Gastroesophageal sphincter (tissue), 4 donors: Measurements from ENCODE around the gene INSR. TPM values are rescaled to one million over a fixed set of nuclear protein-coding genes. Genes with fewer than 3 reads are reported as not detected.
A peak's percentile ranks its signal among the peaks of the same experiment; 100 is the strongest.

ENCODE experiments used
- ATAC-seq: fragments of 150-250 bp; one replicate; pipeline ENCODE4 v1.9.1; 2016; ENCODE audit warnings: mild to moderate bottlenecking, moderate library complexity
- H3K27ac ChIP-seq, 4 donors: fragments of 200-600 bp; sonication (generic) in 3 of 4; 1 replicate in 3 of 4; 2 replicates in 1 of 4; pipeline ENCODE4 v1.5.1; 2016 to 2019
- H3K27me3 ChIP-seq: fragments of 200-600 bp; sonication (generic); one replicate; pipeline ENCODE4 v1.5.1; 2019
- H3K36me3 ChIP-seq, 2 donors: fragments of 200-600 bp; sonication (generic); one replicate each; pipeline ENCODE4 v1.5.1; 2019; ENCODE audit warnings: control low read depth in 1 of 2
- H3K4me1 ChIP-seq, 3 donors: fragments of 200-600 bp; sonication (generic); 1 replicate in 2 of 3; 2 replicates in 1 of 3; pipeline ENCODE4 v1.5.1; 2016 to 2019; ENCODE audit warnings: control low read depth in 2 of 3
- H3K4me3 ChIP-seq, 2 donors: fragments of 200-600 bp; sonication (generic); one replicate each; pipeline ENCODE4 v1.5.1; 2019; ENCODE audit warnings: mild to moderate bottlenecking in 1 of 2, moderate library complexity in 1 of 2
- H3K9me3 ChIP-seq, 3 donors: fragments of 200-600 bp; sonication (generic); one replicate each; pipeline ENCODE4 v1.5.1; 2017 to 2019; ENCODE audit warnings: control low read depth in 2 of 3
- CTCF ChIP-seq, 4 experiments: fragments of 200-600 bp in 2 of 4; fragments of 450-650 bp in 2 of 4; sonication (generic) in 1 of 4; IDR thresholded peaks; one replicate each; pipeline ENCODE4 v1.5.1; 2017 to 2019; ENCODE audit warnings: antibody characterized with exemption in 4 of 4, mild to moderate bottlenecking in 2 of 4, moderate library complexity in 2 of 4
- EP300 ChIP-seq: sonication (generic); formaldehyde crosslinking; IDR thresholded peaks from one replicate; pipeline ENCODE4 v1.6.1; 2017; ENCODE audit warnings: antibody characterized with exemption, mild to moderate bottlenecking
- POLR2A ChIP-seq, 2 donors: fragments of 450-650 bp; IDR thresholded peaks; one replicate each; pipeline ENCODE4 v1.6.1; 2017; ENCODE audit warnings: antibody characterized with exemption in 2 of 2, mild to moderate bottlenecking in 2 of 2, moderate library complexity in 1 of 2
- POLR2AphosphoS5 ChIP-seq: sonication (generic); formaldehyde crosslinking; IDR thresholded peaks from one replicate; pipeline ENCODE4 v1.6.1; 2017; ENCODE audit warnings: antibody characterized with exemption
- WGBS, 2 donors: methylation state at CpG; one replicate each; pipeline ENCODE4 v1.1.5; 2018; ENCODE audit warnings: low coverage in 1 of 2; 5-methylcytosine and 5-hydroxymethylcytosine counted together
- total RNA-seq, 4 donors: library from RNA; depleted of rRNA; stranded (reverse); fragments of >200 nt; gene quantifications; one replicate each; pipeline ENCODE4 v1.1.0, GENCODE V29; 2016

INSR gene
- total RNA-seq, 4 donors from 2014 or later, result 67.6 to 95.6 (median 81.2) TPM

GRCh38 chr19:7263521-7263920 lies 30.7 kb downstream of the INSR start:
- H3K27ac ChIP-seq, result peak overlapping the region in 3 of 4 donors; percentile 50 to 79 (median 74)
- no peaks in the 10 kb centered on the region for H3K27me3 ChIP-seq
- H3K36me3 ChIP-seq, result peaks cover 0 to 16% of the 10 kb centered on the region in 2 donors
- 33 to 37% methylated on average over 1 to 3 of the region's 5 CpGs for WGBS, 2 donors
- no peaks in the 10 kb centered on the region for H3K9me3 ChIP-seq
- no peak for ATAC-seq
- peaks cover 0 to 75% (median 27%) of the 10 kb centered on the region in 3 donors for H3K4me1 ChIP-seq
- no peak overlapping the region for H3K4me3 ChIP-seq
- TF ChIP-seq POLR2AphosphoS5 (no peak), EP300 (no peak), POLR2A (IDR thresholded peaks at IDR 0.05) (no peak), CTCF (IDR thresholded peaks at IDR 0.05) (no peak)

- TF ChIP-seq EP300 (no peak), POLR2AphosphoS5 (no peak)
- Histone ChIP-seq H3K4me1 (peaks cover 0 to 79% (median 27%) of the 10 kb centered on the region in 3 donors), H3K9me3 (no peaks in the 10 kb centered on the region), H3K27me3 (no peaks in the 10 kb centered on the region), H3K27ac (peak overlapping the region in 3 of 4 donors; percentile 50 to 79 (median 74)), H3K36me3 (peaks cover 0 to 16% of the 10 kb centered on the region in 2 donors), H3K4me3 (no peak overlapping the region)
- ATAC-seq, result no peak
- WGBS, 2 donors, result 82% methylated on average over 2 of the region's 3 CpGs; no CpG with 5 or more reads in 1 of the 2 donors
Measured at GRCh38 chr19:7263066-7263465, 31.1 kb downstream of the INSR start.

- peak overlapping the region in 3 of 4 donors; percentile 50 to 79 (median 74) for H3K27ac ChIP-seq
- no peaks in the 10 kb centered on the region for H3K9me3 ChIP-seq
- TF ChIP-seq POLR2A (IDR thresholded peaks at IDR 0.05) (no peak), POLR2AphosphoS5 (no peak), CTCF (IDR thresholded peaks at IDR 0.05) (no peak), EP300 (no peak)
- no peak for ATAC-seq
- H3K4me3 ChIP-seq, result no peak overlapping the region
- H3K4me1 ChIP-seq, result peaks cover 0 to 85% (median 27%) of the 10 kb centered on the region in 3 donors
- no peaks in the 10 kb centered on the region for H3K27me3 ChIP-seq
- peaks cover 0 to 11% of the 10 kb centered on the region in 2 donors for H3K36me3 ChIP-seq
- WGBS, 2 donors, result 36 to 84% methylated on average over 3 to 6 of the region's 6 CpGs
Measured at GRCh38 chr19:7262470-7262869, 31.7 kb downstream of the INSR start.

- TF ChIP-seq POLR2A (IDR thresholded peaks at IDR 0.05) (no peak), CTCF (IDR thresholded peaks at IDR 0.05) (no peak), POLR2AphosphoS5 (no peak)
- no peaks in the 10 kb centered on the region for H3K9me3 ChIP-seq
- H3K4me1 ChIP-seq, result peaks cover 0 to 81% (median 25%) of the 10 kb centered on the region in 3 donors
- no peak overlapping the region for H3K4me3 ChIP-seq
- no peak for ATAC-seq
- H3K27me3 ChIP-seq, result no peaks in the 10 kb centered on the region
- WGBS, 2 donors, result 24 to 75% methylated on average over 2 to 3 of the region's 7 CpGs
- H3K27ac ChIP-seq, result peak overlapping the region in 1 of 4 donors; percentile 79
- H3K36me3 ChIP-seq, result no peaks in the 10 kb centered on the region
Measured at GRCh38 chr19:7260161-7260560, 34.1 kb downstream of the INSR start.

GRCh38 chr19:7258840-7259395 lies 35.3 kb downstream of the INSR start:
- no peak overlapping the region for H3K27ac ChIP-seq
- TF ChIP-seq EP300 (no peak), CTCF (IDR thresholded peaks at IDR 0.05) (no peak), POLR2A (IDR thresholded peaks at IDR 0.05) (no peak), POLR2AphosphoS5 (no peak)
- no peak for ATAC-seq

More at GRCh38 chr19:7258840-7259395, 35.3 kb downstream of the INSR start:
- Histone ChIP-seq H3K9me3 (no peaks in the 10 kb centered on the region), H3K27me3 (no peaks in the 10 kb centered on the region), H3K4me3 (no peak overlapping the region), H3K36me3 (no peaks in the 10 kb centered on the region), H3K4me1 (peaks cover 0 to 70% (median 25%) of the 10 kb centered on the region in 3 donors)
- whole genome bisulfite sequencing, 2 donors, result 86 to 100% methylated on average over 1 of the region's 6 CpGs
